Panc1 (cell line): ENCODE results near the gene NSMCE3. TPM values are rescaled to one million over a fixed set of nuclear protein-coding genes. Genes with fewer than 3 reads are reported as not detected.

ENCODE experiments used
- ATAC-seq: fragments of 200-7000 bp; cut with Tn5 transposase; 2 replicates; pipeline ENCODE4 v1.9.1; 2020; ENCODE audit warnings: mild to moderate bottlenecking, moderate library complexity
- BruUV-seq: library from RNA; stranded (reverse); fragments of 400-500 nt; replicated peaks from 2 replicates; lab custom pipeline; 2021; lab: Mats Ljungman, UMichigan
- CTCF ChIA-PET: fragments of 300-600 bp; sonication (Branson Sonifier 250); formaldehyde crosslinking; loops from one replicate; lab custom pipeline; 2022; ENCODE audit warnings: antibody characterized with exemption; lab: Charles Lee
- POLR2A ChIA-PET: fragments of 300-600 bp; sonication (Branson Sonifier 250); formaldehyde crosslinking; loops from one replicate; lab custom pipeline; 2022; ENCODE audit warnings: antibody characterized with exemption; lab: Charles Lee
- DNase-seq: peaks from one replicate; pipeline ENCODE4 v3.0.0-alpha.2; 2010; ENCODE audit warnings: low read depth, low spot score
- H3K27ac ChIP-seq: 2 replicates; pipeline ENCODE4 v1.5.1; 2011; ENCODE audit warnings: mild to moderate bottlenecking, low read length, inconsistent platforms
- H3K27me3 ChIP-seq: fragments of 200-500 bp; sonication (Bioruptor generic); 2 replicates; pipeline ENCODE4 v1.6.0; 2014; ENCODE audit warnings: low read length, inconsistent platforms; ENCODE audit not compliant: control insufficient read depth, insufficient read depth
- H3K36me3 ChIP-seq: fragments of 200-500 bp; sonication (Bioruptor generic); 2 replicates; pipeline ENCODE4 v1.5.1; 2014; ENCODE audit warnings: inconsistent platforms, mild to moderate bottlenecking, low read length, moderate library complexity; ENCODE audit not compliant: control insufficient read depth, insufficient read depth
- H3K4me1 ChIP-seq: 2 replicates; pipeline ENCODE4 v1.5.1; 2011; ENCODE audit warnings: inconsistent platforms, mild to moderate bottlenecking, low read length, moderate library complexity; ENCODE audit not compliant: control insufficient read depth, insufficient read depth
- H3K4me3 ChIP-seq, 2 experiments: 2 replicates each; pipeline ENCODE4 v1.5.1; 2011 to 2012; ENCODE audit warnings: low read depth in 2 of 2, low read length in 2 of 2, mild to moderate bottlenecking in 2 of 2, inconsistent platforms in 1 of 2, moderate library complexity in 1 of 2
- H3K9me3 ChIP-seq: fragments of 200-500 bp; sonication (Bioruptor generic); 2 replicates; pipeline ENCODE4 v1.5.1; 2014; ENCODE audit warnings: low read depth, mild to moderate bottlenecking, inconsistent platforms, low read length, moderate library complexity; ENCODE audit not compliant: control insufficient read depth, insufficient read depth
- POLR2AphosphoS5 ChIP-seq: IDR thresholded peaks from 2 replicates; pipeline ENCODE4 v1.6.1; 2012; ENCODE audit warnings: mild to moderate bottlenecking, low read depth, low read length, moderate library complexity
- REST ChIP-seq, 2 experiments: IDR thresholded peaks; 2 replicates each; pipeline ENCODE4 v1.6.1; 2011 to 2012; ENCODE audit warnings: low read depth in 2 of 2, control low read depth in 1 of 2, low read length in 1 of 2, mild to moderate bottlenecking in 1 of 2, moderate library complexity in 1 of 2; ENCODE audit not compliant: insufficient read depth in 1 of 2
- SIN3A ChIP-seq: IDR thresholded peaks from 2 replicates; pipeline ENCODE4 v1.6.1; 2012; ENCODE audit warnings: low read depth, mild to moderate bottlenecking, low read length, moderate library complexity, borderline replicate concordance; ENCODE audit not compliant: insufficient read depth
- TCF7L2 ChIP-seq: IDR thresholded peaks from 2 replicates; pipeline ENCODE4 v1.6.1; 2011; ENCODE audit warnings: mild to moderate bottlenecking, low read depth, low read length, inconsistent platforms
- in situ Hi-C: cut with HindIII; loops from 2 replicates; pipeline ENCODE4 v1.10.0; 2016; ENCODE audit warnings: low sequenced_read_pairs, low pct_unique_long_range_greater_than_20kb
- intact Hi-C: fragments of 100-400 bp; cut with micrococcal nuclease; formaldehyde crosslinking; loops from one replicate; pipeline ENCODE4 v1.10.0; 2022; ENCODE audit not compliant: unreplicated experiment
- total RNA-seq: library from RNA; stranded (reverse); gene quantifications from one replicate; pipeline ENCODE4 v1.2.1, GENCODE V29; 2021; ENCODE audit not compliant: unreplicated experiment
- TF ChIP-seq, protein P1 (sequence below): fragments of 450-650 bp; IDR thresholded peaks from 2 replicates; pipeline ENCODE4 v1.5.1; 2017; ENCODE audit warnings: mild to moderate bottlenecking

NSMCE3 gene
- total RNA-seq, 1 experiment from 2014 or later = 5.5 TPM

DNA sequence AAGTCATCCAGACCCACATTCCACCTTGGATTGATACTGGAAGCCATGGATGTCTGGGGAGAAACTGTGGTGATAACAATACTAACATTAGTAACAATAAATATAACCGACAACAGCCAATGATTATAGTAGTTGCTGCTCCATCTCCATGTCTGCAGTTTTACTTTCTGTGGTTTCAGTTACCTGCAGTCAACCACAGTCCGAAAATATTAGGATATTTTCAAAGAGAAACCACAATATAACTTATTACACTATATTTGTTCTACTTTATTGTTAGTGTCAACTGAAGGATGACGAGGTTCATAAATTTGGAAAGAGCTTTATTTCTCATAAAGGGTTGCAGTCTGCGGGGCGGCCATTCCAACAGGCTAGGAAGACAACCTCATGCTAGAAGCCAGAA, 2.6 kb upstream of the NSMCE3 start:
- Histone ChIP-seq H3K27ac (no peak overlapping the region), H3K27me3 (no peaks in the 10 kb centered on the region), H3K36me3 (no peaks in the 10 kb centered on the region), H3K4me1 (peaks cover 12% of the 10 kb centered on the region), H3K4me3 (no peak overlapping the region), H3K9me3 (no peaks in the 10 kb centered on the region)
- BruUV-seq = no TSS peak
- ATAC-seq (no peak), DNase-seq (no peak)
- no peak for TF ChIP-seq POLR2AphosphoS5
- no peak for TF ChIP-seq SIN3A
- TF ChIP-seq TCF7L2 = no peak
- TF ChIP-seq, protein P1, sequence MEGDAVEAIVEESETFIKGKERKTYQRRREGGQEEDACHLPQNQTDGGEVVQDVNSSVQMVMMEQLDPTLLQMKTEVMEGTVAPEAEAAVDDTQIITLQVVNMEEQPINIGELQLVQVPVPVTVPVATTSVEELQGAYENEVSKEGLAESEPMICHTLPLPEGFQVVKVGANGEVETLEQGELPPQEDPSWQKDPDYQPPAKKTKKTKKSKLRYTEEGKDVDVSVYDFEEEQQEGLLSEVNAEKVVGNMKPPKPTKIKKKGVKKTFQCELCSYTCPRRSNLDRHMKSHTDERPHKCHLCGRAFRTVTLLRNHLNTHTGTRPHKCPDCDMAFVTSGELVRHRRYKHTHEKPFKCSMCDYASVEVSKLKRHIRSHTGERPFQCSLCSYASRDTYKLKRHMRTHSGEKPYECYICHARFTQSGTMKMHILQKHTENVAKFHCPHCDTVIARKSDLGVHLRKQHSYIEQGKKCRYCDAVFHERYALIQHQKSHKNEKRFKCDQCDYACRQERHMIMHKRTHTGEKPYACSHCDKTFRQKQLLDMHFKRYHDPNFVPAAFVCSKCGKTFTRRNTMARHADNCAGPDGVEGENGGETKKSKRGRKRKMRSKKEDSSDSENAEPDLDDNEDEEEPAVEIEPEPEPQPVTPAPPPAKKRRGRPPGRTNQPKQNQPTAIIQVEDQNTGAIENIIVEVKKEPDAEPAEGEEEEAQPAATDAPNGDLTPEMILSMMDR = no peak
- TF ChIP-seq REST (IDR thresholded peaks at IDR 0.05; ENCODE audit: insufficient read depth in 1 of 2, low read depth in 2 of 2, low read length in 1 of 2) = no peak
- in situ Hi-C loops = no loop called here
- ChIA-PET CTCF (no interaction called here), POLR2A (no interaction called here)
- intact Hi-C loops = no loop called here

- no TSS peak for BruUV-seq
- DNase-seq (no peak), ATAC-seq (no peak)
- POLR2A ChIA-PET = no interaction called here
- H3K27me3 ChIP-seq = no peaks in the 10 kb centered on the region
- TF ChIP-seq POLR2AphosphoS5 (no peak), REST (IDR thresholded peaks at IDR 0.05; ENCODE audit: insufficient read depth in 1 of 2, low read depth in 2 of 2, low read length in 1 of 2) (no peak), SIN3A (no peak), TCF7L2 (no peak)
- TF ChIP-seq, protein P1 = no peak
- intact Hi-C loops = no loop called here
- CTCF ChIA-PET = no interaction called here
- no peak overlapping the region for H3K4me3 ChIP-seq
- H3K36me3 ChIP-seq = no peaks in the 10 kb centered on the region
- H3K9me3 ChIP-seq = no peaks in the 10 kb centered on the region
- no peak overlapping the region for H3K27ac ChIP-seq
- in situ Hi-C loops = no loop called here
- peaks cover 18% of the 10 kb centered on the region for H3K4me1 ChIP-seq
Measured at GRCh38 chr15:29270976-29271375, 1.4 kb upstream of the NSMCE3 start.
